HG02981 (cell line): ENCODE results near the gene TCP11L2.

Experiments
- ATAC-seq: cut with Tn5 transposase; IDR thresholded peaks from one replicate; pipeline ENCODE4 v1.9.1; 2021; ENCODE audit warnings: mild to moderate bottlenecking, moderate library complexity; ENCODE audit not compliant: unreplicated experiment

Gene TCP11L2

GRCh38 chr12:106302401-106303201, at the start of gene TCP11L2:
Gene TCP11L2, plus strand, starts transcription at chr12:106302733. Its CDS starts 8,343 bp downstream, at chr12:106311076.
- ATAC-seq, result peak; percentile 56

- no peak for ATAC-seq
Measured at GRCh38 chr12:106254724-106255123, 47.8 kb upstream of the TCP11L2 start.

GRCh38 chr12:106255493-106255892, 47.0 kb upstream of the TCP11L2 start:
- ATAC-seq, result no peak

GRCh38 chr12:106255952-106256351, 46.6 kb upstream of the TCP11L2 start:
- no peak for ATAC-seq

GRCh38 chr12:106256524-106256923, 46.0 kb upstream of the TCP11L2 start:
- ATAC-seq, result no peak

- no peak for ATAC-seq
Measured at GRCh38 chr12:106258226-106258625, 44.3 kb upstream of the TCP11L2 start.

GRCh38 chr12:106258935-106259334, 43.6 kb upstream of the TCP11L2 start:
- ATAC-seq, result no peak

GRCh38 chr12:106265116-106265515, 37.4 kb upstream of the TCP11L2 start:
- ATAC-seq, result no peak

- no peak for ATAC-seq
Measured at GRCh38 chr12:106267535-106267934, 35.0 kb upstream of the TCP11L2 start.

GRCh38 chr12:106269150-106269771, 33.3 kb upstream of the TCP11L2 start:
- no peak for ATAC-seq

- ATAC-seq, result no peak
Measured at GRCh38 chr12:106271575-106272505, 30.7 kb upstream of the TCP11L2 start.

- ATAC-seq, result no peak
Measured at GRCh38 chr12:106273491-106273890, 29.0 kb upstream of the TCP11L2 start.

- no peak for ATAC-seq
Measured at GRCh38 chr12:106274012-106274411, 28.5 kb upstream of the TCP11L2 start.

GRCh38 chr12:106274575-106275121, 27.9 kb upstream of the TCP11L2 start:
- ATAC-seq, result no peak

- no peak for ATAC-seq
Measured at GRCh38 chr12:106275458-106275857, 27.1 kb upstream of the TCP11L2 start.

- ATAC-seq, result peak; percentile 77
Measured at GRCh38 chr12:106276032-106276740, 26.3 kb upstream of the TCP11L2 start.

GRCh38 chr12:106280106-106280505, 22.4 kb upstream of the TCP11L2 start:
- ATAC-seq, result no peak

GRCh38 chr12:106281056-106281782, 21.3 kb upstream of the TCP11L2 start:
- no peak for ATAC-seq

- ATAC-seq, result no peak
Measured at GRCh38 chr12:106281804-106282203, 20.7 kb upstream of the TCP11L2 start.
